Suprapubic skin (tissue), 4 donors: ENCODE measurements around the gene IQCN. TPM values are rescaled to one million over a fixed set of nuclear protein-coding genes. Genes with fewer than 3 reads are reported as not detected.

Experiments used
- DNase-seq, 2 donors: peaks; one replicate each; pipeline ENCODE4 v3.0.0-alpha.2; 2019; ENCODE audit warnings: low spot score in 2 of 2
- H3K27ac ChIP-seq: fragments of 200-600 bp; sonication (generic); one replicate; pipeline ENCODE4 v1.5.1; 2019
- H3K27me3 ChIP-seq: fragments of 200-600 bp; sonication (generic); one replicate; pipeline ENCODE4 v1.5.1; 2019
- H3K36me3 ChIP-seq: fragments of 200-600 bp; sonication (generic); one replicate; pipeline ENCODE4 v1.5.1; 2019
- H3K4me1 ChIP-seq: fragments of 200-600 bp; sonication (generic); one replicate; pipeline ENCODE4 v1.5.1; 2019
- H3K4me3 ChIP-seq: fragments of 200-600 bp; sonication (generic); one replicate; pipeline ENCODE4 v1.5.1; 2019; ENCODE audit warnings: mild to moderate bottlenecking
- H3K9me3 ChIP-seq: fragments of 200-600 bp; sonication (generic); one replicate; pipeline ENCODE4 v1.5.1; 2019
- CTCF ChIP-seq, 2 donors: fragments of 200-600 bp in 1 of 2; fragments of 450-650 bp in 1 of 2; sonication (generic) in 1 of 2; IDR thresholded peaks; one replicate each; pipeline ENCODE4 v1.5.1; 2016 to 2019; ENCODE audit warnings: antibody characterized with exemption in 2 of 2, mild to moderate bottlenecking in 1 of 2, moderate library complexity in 1 of 2
- EP300 ChIP-seq: sonication (generic); formaldehyde crosslinking; IDR thresholded peaks from one replicate; pipeline ENCODE4 v1.6.1; 2017; ENCODE audit warnings: antibody characterized with exemption
- POLR2A ChIP-seq, 2 donors: fragments of 450-650 bp; IDR thresholded peaks; one replicate each; pipeline ENCODE4 v1.6.1; 2017; ENCODE audit warnings: antibody characterized with exemption in 2 of 2, mild to moderate bottlenecking in 2 of 2, moderate library complexity in 2 of 2
- POLR2AphosphoS5 ChIP-seq, 3 donors: sonication (generic); formaldehyde crosslinking; IDR thresholded peaks; one replicate each; pipeline ENCODE4 v1.6.1; 2017; ENCODE audit warnings: antibody characterized with exemption in 3 of 3
- WGBS: methylation state at CpG from one replicate; pipeline ENCODE4 v1.1.5; 2018; 5-methylcytosine and 5-hydroxymethylcytosine counted together
- total RNA-seq, 4 donors: library from RNA; depleted of rRNA; stranded (reverse); fragments of >200 nt; gene quantifications; one replicate each; pipeline ENCODE4 v1.1.0, GENCODE V29; 2016

Gene IQCN
- total RNA-seq, 4 donors from 2014 or later: 8.1 to 27.6 (median 13.6) TPM

DNA sequence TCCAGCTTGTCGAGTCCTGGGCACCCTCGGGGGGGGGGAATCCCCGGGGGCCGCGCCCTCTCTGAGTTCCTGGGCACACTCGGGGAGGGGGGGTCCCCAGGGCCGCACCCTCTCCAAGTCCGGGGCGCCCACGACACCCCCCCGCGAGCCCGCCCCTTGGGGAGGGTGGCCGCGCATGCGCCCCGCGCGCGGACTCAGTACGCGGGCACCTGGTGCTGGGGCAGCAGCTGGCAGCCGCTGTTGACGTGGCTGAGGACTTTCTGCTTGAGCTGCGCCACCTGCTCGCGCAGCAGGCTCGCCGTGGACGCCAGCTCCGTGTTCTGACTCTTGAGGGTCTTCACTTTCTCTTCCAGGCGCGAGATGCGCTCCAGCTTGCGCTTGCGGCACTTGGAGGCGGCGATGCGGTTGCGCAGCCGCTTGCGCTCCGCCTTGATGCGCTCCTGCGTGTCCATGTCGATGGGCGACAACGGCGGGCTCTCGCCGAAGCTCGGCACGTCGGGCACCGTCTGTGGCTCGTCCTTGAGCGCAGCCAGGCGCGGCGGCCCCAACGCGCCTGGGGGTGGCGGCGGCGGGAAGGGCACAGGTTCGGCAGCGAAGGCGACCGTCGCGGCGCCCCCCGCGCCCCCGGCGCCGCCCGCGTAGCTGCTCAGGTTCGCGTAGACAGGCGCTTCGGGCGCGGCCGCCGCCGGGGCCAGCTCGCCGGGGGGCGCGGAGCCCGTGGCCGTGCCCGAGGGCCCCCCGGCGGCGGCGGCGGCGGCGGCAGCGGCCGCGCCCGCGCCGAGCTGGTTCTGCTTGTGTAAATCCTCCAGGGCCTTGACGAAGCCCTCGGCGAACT is 6.2 kb upstream of the IQCN start:
- Histone ChIP-seq H3K4me3 (peak overlapping the region; percentile 97), H3K27ac (peak overlapping the region; percentile 100), H3K4me1 (peaks cover 59% of the 10 kb centered on the region), H3K27me3 (no peaks in the 10 kb centered on the region), H3K9me3 (no peaks in the 10 kb centered on the region), H3K36me3 (peaks cover 12% of the 10 kb centered on the region)
- DNase-seq: peak; percentile 85 to 93
- TF ChIP-seq POLR2A (IDR thresholded peaks at IDR 0.05) (peak; percentile 75 to 76), EP300 (no peak), POLR2AphosphoS5 (IDR thresholded peaks at IDR 0.05) (peak; percentile 72 to 99 (median 90)), CTCF (IDR thresholded peaks at IDR 0.05) (no peak)
- under 1% methylated on average over 44 of the region's 111 CpGs for WGBS

DNA sequence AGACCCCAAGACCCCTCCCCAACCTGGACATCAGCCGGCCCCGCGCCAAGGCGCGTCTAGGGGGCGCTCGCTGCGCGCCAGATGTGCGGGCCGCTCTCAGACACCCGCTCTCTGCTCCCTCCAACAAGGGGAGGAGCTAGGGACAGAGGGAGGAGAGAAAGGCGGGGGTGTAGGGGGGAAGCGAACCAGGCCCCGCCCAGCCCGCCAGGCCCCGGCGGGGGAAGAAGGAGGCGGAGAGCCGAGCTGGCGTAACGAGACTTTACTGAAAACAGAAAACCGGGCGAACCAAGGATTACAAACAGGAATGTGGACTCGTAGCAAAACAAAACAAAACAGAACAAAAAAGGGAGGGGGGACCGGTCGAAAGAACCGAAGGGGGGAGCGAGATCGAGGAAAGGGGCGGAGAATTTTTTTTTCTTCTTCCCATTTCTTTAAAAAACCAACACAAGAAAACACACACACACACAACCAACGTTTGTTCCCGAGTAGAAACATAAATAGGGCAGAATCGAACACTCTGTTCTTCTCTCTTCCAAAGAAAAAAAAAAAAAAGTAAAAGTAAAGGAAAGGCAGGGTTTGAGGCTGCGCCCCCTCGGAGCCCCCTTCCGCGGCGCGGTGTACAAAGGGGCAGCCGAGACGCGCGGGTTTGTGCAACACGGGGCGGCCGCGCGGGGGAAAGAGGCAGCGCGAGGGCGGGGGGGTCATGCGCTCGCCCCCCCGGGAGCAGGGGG is 5.4 kb upstream of the IQCN start:
- under 1% methylated on average over 51 of the region's 55 CpGs for WGBS

GRCh38 chr19:18279266-18279515 is 4.9 kb upstream of the IQCN start:
- Histone ChIP-seq H3K36me3 (peaks cover 12% of the 10 kb centered on the region), H3K9me3 (no peaks in the 10 kb centered on the region), H3K4me3 (peak overlapping the region; percentile 97), H3K27me3 (no peaks in the 10 kb centered on the region), H3K27ac (peak overlapping the region; percentile 100), H3K4me1 (peaks cover 62% of the 10 kb centered on the region)
- DNase-seq: no peak
- TF ChIP-seq POLR2AphosphoS5 (IDR thresholded peaks at IDR 0.05): no peak
- WGBS: 1% methylated on average over 5 of the region's 5 CpGs

More for the DNA sequence above, 5.4 kb upstream of the IQCN start:
- TF ChIP-seq POLR2AphosphoS5 (IDR thresholded peaks at IDR 0.05): peak; percentile 49 to 88 (median 68)
- TF ChIP-seq POLR2A (IDR thresholded peaks at IDR 0.05): peak in 1 of 2 donors; percentile 85
- no peak for TF ChIP-seq EP300
- peak; percentile 78 to 80 for TF ChIP-seq CTCF (IDR thresholded peaks at IDR 0.05)
- Histone ChIP-seq H3K27me3 (no peaks in the 10 kb centered on the region), H3K4me1 (peaks cover 59% of the 10 kb centered on the region), H3K36me3 (peaks cover 12% of the 10 kb centered on the region), H3K9me3 (no peaks in the 10 kb centered on the region), H3K4me3 (peak overlapping the region; percentile 97), H3K27ac (peak overlapping the region; percentile 100)
- DNase-seq: peak; percentile 93 to 94

GRCh38 chr19:18278521-18279265 is 4.4 kb upstream of the IQCN start:
- TF ChIP-seq POLR2A (IDR thresholded peaks at IDR 0.05) (peak in 1 of 2 donors; percentile 7), POLR2AphosphoS5 (IDR thresholded peaks at IDR 0.05) (no peak), CTCF (IDR thresholded peaks at IDR 0.05) (peak in 1 of 2 donors; percentile 9), EP300 (no peak)
- Histone ChIP-seq H3K9me3 (no peaks in the 10 kb centered on the region), H3K27ac (peak overlapping the region; percentile 100), H3K27me3 (no peaks in the 10 kb centered on the region), H3K4me1 (peaks cover 67% of the 10 kb centered on the region), H3K36me3 (peaks cover 12% of the 10 kb centered on the region), H3K4me3 (peak overlapping the region; percentile 97)
- WGBS: 43% methylated on average over 8 of the region's 10 CpGs
- DNase-seq: no peak

- Histone ChIP-seq H3K4me1 (peaks cover 51% of the 10 kb centered on the region), H3K4me3 (peak overlapping the region; percentile 25)
- 20% methylated on average over 6 of the region's 13 CpGs for WGBS
These were observed 617 bp upstream of the IQCN start for GRCh38 chr19:18274781-18275356.

More at GRCh38 chr19:18274781-18275356, 617 bp upstream of the IQCN start:
- Histone ChIP-seq H3K27ac (peak overlapping the region; percentile 67), H3K9me3 (no peaks in the 10 kb centered on the region), H3K36me3 (peaks cover 12% of the 10 kb centered on the region), H3K27me3 (no peaks in the 10 kb centered on the region)
- TF ChIP-seq POLR2AphosphoS5 (IDR thresholded peaks at IDR 0.05) (peak in 1 of 3 donors; percentile 69), CTCF (IDR thresholded peaks at IDR 0.05) (no peak), POLR2A (IDR thresholded peaks at IDR 0.05) (peak in 1 of 2 donors; percentile 25), EP300 (no peak)
- DNase-seq: peak; percentile 92 to 93
